ENCODE measurements around the gene ATP10A.

- no peak for TF ChIP-seq CTCF (IDR thresholded peaks at IDR 0.05)
- no peak for TF ChIP-seq POLR2AphosphoS5 (IDR thresholded peaks at IDR 0.05)
Measured at GRCh38 chr15:25712192-25712960, 150.8 kb downstream of the ATP10A start.
